D341Med (cell line): ENCODE data around the gene CUX1.
"Not testable (repeated sequence)": the region's sequence is repeated elsewhere in the genome, so short reads cannot be mapped to it uniquely, and the experiment has no call there.

Experiments used
- DNase-seq: peaks from one replicate; pipeline ENCODE4 v3.0.0; 2012; ENCODE audit warnings: low spot score

CUX1 gene

DNA sequence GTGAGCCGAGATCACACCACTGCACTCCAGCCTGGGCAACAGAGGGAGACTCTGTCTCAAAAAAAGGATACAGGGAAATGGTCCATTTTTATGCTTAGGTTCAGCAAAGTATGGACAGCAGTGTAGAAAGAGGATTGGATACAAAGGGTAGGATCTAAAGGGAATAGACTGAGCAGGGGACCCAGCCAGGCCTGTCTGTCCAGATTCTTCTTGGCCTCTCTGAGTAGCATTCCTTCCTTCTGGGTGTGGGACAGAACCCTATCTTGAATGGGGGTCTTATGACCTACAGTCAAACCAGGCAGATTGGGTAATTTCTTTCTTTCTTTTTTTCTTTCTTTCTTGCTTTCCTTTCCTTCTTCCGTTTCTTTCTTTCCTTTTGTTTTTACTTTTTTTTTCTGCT lies 494.9 kb downstream of the CUX1 start:
- DNase-seq: no peak

DNA sequence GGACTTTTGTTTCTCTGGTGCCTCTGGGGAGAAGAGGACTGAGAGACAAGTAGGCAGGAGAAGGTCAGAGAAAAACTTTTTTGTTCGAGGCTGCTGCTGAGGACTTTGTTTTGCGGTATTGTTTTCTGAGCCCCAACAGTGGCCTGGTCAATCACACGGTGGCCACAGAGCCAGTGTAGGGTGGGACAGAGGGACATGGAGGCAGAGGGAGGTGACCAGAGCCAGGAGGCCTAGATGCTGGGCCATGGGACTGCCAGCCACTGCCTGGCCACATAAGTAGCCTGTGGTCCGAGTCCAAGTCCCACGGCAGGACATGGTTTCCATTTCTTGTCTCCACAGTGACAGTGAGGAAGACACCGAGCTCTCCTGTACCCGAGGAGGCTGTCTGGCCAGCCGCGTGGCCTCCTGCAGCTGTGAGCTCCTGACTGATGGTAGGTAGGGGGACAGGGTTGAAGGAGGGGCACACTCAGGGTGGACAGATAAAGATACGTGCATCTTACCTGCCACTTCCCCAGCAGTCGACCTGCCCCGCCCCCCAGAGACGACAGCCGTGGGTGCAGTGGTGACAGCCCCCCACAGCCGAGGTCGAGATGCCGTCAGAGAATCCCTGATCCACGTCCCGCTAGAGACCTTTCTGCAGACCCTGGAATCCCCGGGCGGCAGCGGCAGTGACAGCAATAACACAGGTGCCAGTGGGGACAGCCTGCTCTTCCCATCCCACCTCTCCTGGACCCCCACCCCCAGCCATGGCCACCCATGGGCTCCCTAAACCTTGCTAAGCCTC lies 496.8 kb downstream of the CUX1 start:
- no peak for DNase-seq

DNA sequence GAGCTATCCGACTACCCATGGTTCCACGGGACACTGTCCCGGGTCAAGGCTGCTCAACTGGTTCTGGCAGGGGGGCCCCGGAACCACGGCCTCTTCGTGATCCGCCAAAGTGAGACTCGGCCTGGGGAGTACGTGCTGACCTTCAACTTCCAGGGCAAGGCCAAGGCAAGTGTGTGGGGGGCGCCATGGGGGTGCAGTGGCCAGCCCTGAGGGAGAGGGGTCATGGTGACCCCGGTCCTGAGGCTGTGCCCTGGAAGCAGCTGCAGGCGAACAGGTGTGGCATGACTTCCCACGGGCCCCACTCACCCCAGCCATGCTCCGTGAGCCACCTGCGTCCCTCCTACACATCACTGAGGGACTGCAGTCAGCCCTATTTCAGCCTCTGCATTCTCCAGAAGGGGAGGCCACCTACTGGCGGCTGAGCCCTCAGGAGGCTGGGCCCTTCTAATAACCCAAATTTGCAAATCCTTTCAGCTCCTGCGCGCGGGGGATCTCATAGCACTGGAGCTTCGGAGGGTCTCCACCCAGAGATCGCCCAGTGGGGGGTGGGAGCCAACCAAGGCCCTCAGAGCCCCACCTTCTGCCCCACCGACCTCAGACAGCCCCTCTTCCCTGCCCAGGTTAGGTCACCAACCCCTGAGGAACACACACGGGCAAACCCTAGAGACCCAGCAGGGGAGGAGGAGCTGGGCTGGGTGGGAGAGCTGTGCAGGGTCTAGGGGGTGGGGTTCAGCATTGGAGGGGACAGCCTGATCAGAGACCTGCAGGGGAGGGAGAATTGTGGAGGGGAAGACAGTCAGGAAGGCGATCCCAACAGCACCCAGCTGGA lies 500.0 kb downstream of the CUX1 start:
- DNase-seq: peak; percentile 60

DNA sequence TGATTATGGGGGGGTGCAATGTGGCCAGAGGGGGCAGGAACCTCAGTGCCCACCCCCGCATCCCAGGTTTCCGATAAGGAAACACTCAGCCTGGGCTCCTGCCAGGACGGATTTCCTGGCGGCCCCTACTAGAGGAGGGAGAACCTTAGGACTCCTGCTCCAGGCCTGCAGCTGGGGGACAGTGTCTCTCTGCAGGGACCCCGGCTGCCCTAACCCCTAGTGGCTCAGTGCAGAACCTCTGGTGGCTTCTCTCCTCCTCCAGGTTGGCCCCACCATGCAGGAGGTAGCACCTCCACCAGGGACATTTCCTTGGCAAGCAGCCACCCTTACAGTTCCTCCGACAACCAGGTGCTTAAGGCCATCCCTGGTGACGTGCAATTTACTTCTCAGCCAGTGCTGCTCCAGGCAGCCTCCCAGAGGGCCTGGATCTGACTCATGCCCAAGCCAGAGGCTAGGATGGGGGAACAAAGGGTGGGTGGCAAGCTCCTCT lies 501.1 kb downstream of the CUX1 start:
- DNase-seq: peak; percentile 68

DNA sequence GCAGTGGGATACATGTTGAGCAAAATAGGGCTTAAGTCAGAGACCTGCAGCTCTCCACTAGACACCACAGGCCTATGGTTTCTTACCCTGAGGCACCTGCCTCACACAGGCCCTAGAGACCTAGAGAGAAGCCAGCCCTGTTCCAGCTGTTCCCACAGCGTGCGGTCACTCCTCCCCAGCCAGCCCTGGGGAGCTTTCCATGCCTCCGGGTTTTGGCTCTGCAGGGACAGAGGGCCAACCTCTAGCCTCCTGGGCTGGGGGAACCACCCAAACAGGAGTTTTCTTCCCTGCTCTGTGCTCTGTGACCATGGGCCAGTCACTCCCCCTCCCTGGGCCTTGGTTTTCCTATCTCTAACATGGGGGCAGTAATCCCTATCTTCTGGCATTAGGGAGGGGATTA lies 502.2 kb downstream of the CUX1 start:
- peak; percentile 16 for DNase-seq

DNA sequence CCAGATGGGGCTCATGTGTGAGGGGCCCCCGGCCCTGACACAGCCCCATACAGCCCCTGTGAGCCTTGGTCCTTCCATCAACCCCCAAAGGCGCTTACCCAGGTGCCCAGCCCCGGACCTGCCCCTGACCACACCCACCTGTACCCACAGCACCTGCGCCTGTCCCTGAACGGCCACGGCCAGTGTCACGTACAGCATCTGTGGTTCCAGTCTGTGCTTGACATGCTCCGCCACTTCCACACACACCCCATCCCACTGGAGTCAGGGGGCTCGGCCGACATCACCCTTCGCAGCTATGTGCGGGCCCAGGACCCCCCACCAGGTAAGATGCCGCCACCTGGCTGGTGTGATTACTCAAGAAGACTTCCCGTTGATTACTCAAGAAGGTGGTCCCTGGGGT lies 502.8 kb downstream of the CUX1 start:
- peak; percentile 24 for DNase-seq

DNA sequence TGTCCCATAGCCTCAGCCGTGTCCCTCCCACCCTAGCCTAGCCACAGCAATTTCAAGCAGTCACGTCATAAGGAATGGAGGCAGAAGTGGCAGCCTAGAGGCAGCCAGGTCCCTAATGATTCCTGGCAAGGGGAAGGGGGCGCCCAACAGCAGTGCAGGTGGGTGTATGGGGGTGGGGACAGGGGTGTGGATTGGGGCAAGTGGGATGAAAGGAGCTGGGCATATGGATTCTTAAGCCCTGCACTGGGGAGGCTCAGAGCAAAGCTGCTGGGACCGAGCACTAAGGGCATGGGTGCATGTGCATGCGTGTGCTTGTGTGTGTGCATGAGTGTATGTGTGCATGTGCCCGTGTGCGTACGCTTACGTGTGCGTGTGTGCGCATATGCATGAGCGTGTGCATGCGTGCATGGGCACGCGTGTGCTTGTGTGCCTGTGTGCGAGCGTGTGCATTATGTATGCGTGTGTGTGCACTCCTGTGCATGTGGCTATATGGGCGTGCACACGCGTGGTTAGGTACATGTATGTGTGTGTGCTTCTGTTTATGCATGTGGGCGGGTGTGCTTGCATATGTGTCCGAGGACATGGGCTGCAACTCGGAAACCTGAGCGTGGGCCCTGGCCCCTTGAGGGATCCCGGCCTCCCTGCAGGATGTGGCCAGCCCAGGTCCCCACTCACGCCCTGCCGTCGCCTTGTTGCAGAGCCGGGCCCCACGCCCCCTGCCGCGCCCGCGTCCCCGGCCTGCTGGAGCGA lies 503.4 kb downstream of the CUX1 start:
- peak; percentile 21 for DNase-seq

DNA sequence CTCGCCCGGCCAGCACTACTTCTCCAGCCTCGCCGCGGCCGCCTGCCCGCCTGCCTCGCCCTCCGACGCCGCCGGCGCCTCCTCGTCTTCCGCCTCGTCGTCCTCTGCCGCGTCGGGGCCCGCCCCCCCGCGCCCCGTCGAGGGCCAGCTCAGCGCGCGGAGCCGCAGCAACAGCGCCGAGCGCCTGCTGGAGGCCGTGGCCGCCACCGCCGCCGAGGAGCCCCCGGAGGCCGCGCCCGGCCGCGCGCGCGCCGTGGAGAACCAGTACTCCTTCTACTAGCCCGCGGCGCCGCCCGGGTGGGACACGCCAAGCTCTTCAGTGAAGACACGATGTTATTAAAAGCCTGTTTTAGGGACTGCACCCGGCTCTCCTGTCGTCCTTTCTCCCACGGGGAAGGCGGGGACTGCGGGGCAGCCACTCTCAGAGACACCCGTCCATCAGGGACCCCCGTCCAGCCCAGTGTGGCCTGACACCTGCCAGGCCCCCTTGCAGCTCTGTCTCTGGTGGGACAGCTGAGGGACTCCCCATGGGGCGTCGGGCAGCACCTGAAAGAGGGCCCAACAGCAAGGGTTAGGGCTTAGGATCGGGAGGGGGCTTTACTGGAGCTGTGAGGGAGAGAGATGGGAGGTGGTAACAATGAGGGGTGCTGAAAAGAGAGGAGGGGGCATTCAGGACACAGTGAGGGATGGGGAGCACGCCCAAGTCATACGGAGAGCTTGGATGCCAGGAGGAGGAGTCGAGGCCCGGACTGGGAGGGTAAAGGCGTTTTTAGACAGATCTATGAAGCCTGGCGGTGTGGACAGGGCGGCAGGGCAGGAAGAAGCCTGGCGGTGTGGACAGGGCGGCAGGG lies 504.1 kb downstream of the CUX1 start:
- DNase-seq: peak; percentile 34

DNA sequence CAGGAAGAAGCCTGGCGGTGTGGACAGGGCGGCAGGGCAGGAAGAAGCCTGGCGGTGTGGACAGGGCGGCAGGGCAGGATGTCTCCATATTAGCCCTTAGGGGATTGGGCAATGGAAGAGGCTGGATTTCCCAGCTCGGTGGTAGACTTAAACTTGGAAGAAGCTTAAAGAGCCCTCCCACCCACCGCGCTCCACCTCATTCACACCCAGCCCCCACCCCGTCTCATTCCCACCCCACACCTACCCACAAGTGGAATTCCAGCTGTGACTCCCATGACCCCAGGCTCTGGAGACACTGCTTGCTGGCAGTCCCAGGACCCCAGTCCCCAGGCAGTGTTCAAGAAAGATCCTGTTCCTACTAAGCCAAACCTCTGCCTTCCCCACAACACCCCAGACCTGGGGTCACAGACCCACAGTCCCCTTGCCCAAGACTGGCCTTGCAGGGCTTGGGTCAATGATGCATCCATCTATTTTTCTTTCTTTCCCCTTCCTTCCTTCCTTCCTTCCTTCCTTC lies 504.8 kb downstream of the CUX1 start:
- peak; percentile 22 for DNase-seq

DNA sequence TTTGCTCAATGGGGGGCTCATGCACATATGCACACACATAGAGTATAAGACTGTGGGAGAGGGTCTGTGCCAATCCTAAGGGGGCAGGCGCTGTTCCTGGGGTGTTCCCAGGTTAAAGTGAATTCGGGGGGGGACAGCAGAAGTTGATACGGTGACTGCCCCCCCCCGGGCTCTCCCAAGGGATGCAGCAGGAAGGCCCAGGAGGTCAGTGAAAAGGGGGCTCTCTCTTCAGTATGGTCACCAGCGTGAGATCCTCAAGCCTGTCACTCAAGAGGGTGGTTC lies 506.4 kb downstream of the CUX1 start:
- no peak for DNase-seq

DNA sequence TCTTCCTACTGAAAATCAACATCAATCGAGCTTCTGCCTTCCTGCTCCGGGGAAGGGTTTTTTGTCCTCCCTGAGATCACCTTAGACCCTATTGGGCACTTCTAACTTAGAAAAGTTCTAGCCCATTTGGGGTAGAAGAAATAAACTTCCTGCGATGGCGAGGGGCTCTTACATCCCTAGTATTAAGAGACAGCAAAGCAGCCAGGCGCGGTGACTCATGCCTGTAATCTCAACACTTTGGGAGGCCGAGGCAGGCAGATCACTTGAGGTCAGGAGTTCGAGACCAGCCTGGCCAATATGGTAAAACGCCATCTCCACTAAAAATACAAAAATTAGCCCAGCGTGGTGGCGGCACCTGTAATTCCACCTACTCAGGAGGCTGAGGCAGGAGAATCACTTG lies 507.7 kb downstream of the CUX1 start:
- DNase-seq: not testable (repeated sequence)

DNA sequence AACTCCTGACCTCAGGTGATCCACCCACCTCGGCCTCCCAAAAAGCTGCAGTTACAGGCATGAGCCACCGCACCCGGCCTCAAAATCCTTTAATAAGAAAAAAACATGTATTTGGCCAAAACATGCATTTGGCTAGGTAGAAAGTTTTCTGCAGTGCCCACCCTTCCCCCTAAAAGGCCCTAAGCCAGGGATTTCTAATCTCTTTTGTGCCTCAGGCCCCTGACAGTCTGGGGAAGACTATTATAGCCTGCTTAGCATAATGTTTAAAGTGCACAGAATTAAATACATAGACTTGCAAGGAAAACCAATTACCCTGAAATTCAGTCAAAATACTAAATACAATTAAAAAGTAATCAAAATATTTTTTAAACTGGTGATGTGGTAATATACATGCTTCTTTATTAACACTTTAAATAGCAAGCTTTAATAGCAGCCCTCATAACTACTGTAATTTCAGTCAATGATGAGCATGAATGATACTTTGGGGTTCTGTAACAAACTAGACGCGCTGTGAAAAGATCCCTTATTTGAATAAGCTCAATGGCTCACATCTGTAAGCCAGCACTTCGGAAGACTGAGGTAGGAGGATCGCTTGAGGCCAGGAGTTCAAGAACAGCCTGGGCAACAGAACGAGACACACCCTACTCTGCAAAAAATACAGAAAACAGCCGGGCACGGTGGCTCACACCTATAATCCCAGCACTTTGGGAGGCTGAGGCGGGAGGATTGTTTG lies 508.9 kb downstream of the CUX1 start:
- DNase-seq: peak; percentile 37

DNA sequence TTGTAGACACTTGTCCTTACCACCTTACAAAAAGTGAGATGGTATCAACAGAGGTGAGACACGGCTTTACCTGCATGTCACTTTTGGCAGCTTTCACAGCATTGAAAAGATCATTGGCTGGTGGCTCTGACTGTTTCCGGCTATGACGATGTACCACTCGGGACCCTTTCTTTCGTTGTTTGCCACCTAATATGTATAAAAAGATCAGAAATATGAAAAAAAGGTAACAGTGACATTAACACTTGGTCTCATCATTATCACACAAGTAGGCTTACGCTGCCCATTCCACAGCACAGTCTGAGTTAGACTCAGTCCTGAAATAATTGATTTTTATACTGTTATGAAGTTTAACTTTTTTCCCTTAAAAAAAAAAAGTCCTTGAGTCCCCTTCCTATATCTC lies 509.8 kb downstream of the CUX1 start:
- not testable (repeated sequence) for DNase-seq

DNA sequence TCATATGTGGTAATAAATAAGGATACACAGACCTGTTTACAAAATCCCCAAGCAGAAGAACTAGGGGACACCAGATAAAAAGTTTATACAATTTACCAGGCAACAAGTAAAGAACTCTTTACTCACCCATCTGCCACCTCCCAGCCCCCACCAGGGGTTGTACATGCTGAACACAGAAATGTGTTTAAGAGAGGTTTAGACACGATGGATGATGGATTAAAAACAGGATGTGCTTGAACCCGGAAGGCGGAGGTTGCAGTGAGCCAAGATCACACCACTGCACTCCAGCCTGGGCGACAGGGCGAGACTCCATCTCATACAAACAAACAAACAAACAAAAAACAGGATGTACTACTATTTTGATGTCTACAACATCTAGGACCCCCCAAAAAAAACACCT lies 511.4 kb downstream of the CUX1 start:
- not testable (repeated sequence) for DNase-seq

DNA sequence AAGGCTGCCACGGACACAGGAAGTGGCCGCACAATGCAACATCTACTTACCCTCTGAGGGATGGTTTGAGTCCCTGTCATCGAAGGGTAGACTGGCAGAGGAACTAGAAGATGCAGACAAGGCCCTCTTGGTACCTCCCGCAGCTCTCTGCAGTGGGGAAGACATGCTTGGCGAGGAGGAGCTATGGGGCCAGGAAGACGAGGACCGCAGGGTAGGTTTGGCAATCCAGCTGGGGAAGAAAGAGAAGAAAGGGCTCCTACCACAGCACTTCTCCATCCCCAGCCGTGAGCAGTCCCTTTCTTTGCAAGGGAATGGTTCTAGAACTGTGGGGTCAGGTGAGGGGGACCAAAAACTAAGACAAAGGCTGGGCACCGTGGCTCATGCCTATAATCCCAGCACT lies 511.9 kb downstream of the CUX1 start:
- DNase-seq: not testable (repeated sequence)

DNA sequence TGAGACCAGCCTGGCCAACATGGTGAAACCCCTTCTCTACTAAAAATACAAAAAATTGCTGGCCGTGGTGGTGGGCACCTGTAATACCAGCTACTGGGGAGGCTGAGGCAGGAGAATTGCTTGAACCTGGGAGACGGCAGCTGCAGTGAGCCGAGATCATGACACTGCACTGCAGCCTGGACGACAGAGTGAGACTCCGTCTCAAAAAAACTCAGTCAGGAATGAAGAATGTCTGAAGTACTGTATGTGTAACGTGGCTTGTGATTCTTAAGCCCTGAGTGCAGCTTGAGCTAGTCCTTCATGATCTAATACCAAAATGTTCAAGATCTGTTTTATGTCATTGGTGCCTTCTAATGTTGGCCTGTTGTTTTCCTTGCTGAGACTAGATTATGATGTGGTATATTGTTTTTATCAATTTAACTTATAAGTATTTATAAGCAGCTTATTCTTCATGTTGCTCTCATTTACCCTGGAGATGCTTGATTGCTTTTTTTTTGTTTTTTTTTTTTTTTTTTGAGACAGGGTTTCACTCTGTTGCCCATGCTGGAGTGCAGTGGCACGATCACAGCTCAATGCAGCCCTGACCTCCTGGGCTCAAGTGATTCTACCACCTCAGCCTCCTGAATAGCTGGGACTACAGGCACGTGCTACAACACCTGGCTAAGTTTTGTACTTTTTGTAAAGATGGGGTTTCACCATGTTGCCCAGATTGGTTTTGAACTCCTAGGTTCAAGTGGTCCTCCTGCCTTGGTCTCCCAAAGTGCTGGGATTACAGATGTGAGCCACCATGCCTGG lies 513.4 kb downstream of the CUX1 start:
- DNase-seq: not testable (repeated sequence)
